Measurements from ENCODE around the gene CYP17A1. TPM values are rescaled to one million over a fixed set of nuclear protein-coding genes. Genes with fewer than 3 reads are reported as not detected.

CYP17A1 gene
- total RNA-seq, 1 donor from 2014 or later: 0.54 TPM

DNA sequence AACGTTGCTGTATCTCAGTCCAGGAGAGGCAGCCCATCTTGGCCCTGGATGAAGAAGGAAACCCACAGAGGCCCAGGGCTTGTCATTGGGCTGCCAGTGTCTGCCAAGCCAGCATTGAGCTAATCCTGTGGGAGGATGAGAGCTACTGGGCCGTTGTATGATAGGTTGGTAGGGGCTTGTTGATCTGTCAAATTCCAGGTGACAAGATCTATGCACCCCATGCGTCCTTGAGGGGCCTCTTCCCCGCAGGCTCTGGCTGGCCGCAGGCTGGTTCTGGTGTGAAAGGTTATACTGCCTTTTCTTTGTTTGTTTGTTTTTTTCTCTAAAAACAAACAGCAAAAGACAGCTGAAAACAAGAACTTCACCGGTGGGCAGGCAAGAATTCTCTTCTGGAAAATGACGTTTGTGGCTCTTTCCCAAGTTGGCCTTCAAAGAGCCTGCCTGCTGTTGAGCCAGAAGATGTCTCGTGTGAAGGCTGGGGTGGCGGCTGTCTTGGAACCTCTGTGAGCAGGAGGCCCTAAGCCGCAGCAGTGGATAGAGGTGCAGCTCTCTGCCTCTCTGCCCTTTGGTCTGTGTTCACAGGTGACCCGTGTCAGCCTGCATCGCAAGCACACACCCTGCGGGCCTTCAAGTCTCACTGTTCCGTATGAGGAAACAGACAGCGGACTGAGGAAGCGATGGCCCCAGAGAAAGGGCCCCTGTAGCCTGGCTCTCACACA is 23.3 kb downstream of the CYP17A1 start:
- Mint-ChIP-seq H3K27ac (no peak overlapping the region), H3K4me1 (peaks cover 19% of the 10 kb centered on the region), H3K4me3 (no peak overlapping the region), H3K36me3 (peaks cover 31% of the 10 kb centered on the region), H3K27me3 (ENCODE audit: low read depth) (no peaks in the 10 kb centered on the region), H3K9me3 (no peaks in the 10 kb centered on the region)
- TF ChIP-seq, protein P1, sequence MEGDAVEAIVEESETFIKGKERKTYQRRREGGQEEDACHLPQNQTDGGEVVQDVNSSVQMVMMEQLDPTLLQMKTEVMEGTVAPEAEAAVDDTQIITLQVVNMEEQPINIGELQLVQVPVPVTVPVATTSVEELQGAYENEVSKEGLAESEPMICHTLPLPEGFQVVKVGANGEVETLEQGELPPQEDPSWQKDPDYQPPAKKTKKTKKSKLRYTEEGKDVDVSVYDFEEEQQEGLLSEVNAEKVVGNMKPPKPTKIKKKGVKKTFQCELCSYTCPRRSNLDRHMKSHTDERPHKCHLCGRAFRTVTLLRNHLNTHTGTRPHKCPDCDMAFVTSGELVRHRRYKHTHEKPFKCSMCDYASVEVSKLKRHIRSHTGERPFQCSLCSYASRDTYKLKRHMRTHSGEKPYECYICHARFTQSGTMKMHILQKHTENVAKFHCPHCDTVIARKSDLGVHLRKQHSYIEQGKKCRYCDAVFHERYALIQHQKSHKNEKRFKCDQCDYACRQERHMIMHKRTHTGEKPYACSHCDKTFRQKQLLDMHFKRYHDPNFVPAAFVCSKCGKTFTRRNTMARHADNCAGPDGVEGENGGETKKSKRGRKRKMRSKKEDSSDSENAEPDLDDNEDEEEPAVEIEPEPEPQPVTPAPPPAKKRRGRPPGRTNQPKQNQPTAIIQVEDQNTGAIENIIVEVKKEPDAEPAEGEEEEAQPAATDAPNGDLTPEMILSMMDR (IDR thresholded peaks at IDR 0.05; ENCODE audit: unreplicated experiment): no peak
- DNase-seq (ENCODE audit: low spot score in 2 of 2, unreplicated experiment in 2 of 2): no peak

DNA sequence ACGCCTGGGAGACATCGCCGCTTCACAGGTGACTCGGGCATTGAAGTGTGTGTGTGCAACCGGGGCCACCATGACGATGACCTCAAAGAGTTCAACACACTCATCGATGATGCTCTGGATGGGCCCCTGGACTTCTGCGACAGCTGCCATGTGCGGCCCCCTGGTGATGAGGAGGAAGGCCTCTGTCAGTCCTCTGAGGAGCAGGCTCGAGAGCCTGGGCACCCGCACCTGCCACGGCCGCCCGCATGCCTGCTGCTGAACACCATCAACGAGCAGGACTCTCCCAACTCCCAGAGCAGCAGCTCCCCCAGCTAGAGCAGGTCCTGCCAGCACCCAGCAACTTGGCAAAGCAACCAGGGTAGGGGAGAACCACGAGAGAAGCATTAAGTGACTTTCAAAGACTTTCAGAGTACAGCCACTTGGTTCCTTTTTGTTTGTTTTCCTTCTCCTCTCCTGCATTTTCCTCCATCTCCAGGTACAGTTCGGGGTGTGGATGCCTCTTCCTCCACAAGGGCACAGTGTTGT is 24.1 kb downstream of the CYP17A1 start:
- peaks cover 34% of the 10 kb centered on the region for H3K36me3 Mint-ChIP-seq
- H3K9me3 Mint-ChIP-seq: no peaks in the 10 kb centered on the region
- DNase-seq (ENCODE audit: low spot score in 2 of 2, unreplicated experiment in 2 of 2): no peak
- no peaks in the 10 kb centered on the region for H3K27me3 Mint-ChIP-seq (ENCODE audit: low read depth)
- H3K27ac Mint-ChIP-seq: no peak overlapping the region
- peaks cover 24% of the 10 kb centered on the region for H3K4me1 Mint-ChIP-seq
- H3K4me3 Mint-ChIP-seq: no peak overlapping the region
- TF ChIP-seq, protein P1 (IDR thresholded peaks at IDR 0.05; ENCODE audit: unreplicated experiment): no peak

DNA sequence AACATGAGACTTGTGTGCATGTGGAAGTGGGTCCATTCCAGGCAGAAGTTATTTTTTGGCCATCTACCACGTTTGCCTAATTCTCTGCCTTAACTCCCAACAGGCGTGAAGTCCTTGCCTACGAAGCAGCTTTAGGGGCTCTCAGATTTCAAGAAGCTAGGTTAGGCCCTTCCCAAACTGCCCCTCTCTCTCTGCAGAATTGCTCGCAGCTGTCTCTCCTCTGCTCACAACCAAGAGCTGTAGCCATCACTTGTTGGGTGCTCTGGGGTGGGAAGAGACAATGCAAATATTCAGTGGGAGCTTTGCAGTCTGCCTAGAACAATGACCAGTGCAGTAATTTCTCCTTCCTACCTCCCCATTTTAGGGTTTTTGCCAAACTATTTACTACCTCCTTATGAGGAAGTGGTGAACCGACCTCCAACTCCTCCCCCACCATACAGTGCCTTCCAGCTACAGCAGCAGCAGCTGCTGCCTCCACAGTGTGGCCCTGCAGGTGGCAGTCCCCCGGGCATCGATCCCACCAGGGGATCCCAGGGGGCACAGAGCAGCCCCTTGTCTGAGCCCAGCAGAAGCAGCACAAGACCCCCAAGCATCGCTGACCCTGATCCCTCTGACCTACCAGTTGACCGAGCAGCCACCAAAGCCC is 24.9 kb downstream of the CYP17A1 start:
- no peaks in the 10 kb centered on the region for H3K27me3 Mint-ChIP-seq (ENCODE audit: low read depth)
- TF ChIP-seq, protein P1 (IDR thresholded peaks at IDR 0.05; ENCODE audit: unreplicated experiment): no peak
- DNase-seq (ENCODE audit: low spot score in 2 of 2, unreplicated experiment in 2 of 2): no peak
- no peak overlapping the region for H3K4me3 Mint-ChIP-seq
- no peaks in the 10 kb centered on the region for H3K9me3 Mint-ChIP-seq
- no peak overlapping the region for H3K27ac Mint-ChIP-seq
- H3K36me3 Mint-ChIP-seq: peaks cover 34% of the 10 kb centered on the region
- peaks cover 24% of the 10 kb centered on the region for H3K4me1 Mint-ChIP-seq

DNA sequence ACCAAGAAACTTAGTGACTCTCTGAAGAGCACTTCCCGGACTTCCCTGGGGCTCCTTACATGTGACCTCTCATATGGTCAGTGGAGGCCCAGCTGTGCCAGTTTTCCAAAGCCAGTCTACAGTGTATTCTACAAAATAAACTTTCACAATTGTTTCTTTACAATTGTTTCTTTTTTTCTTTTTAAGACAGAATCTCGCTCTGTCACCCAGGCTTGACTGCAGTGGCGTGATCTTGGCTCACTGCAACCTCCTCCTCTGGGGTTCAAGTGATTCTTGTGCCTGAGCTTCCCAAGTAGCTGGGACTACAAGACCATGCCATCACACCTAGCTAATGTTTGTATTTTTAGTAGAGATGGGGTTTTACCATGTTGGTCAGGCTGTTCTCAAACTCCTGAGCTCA is 25.9 kb downstream of the CYP17A1 start:
- Mint-ChIP-seq H3K4me3 (no peak overlapping the region), H3K36me3 (peaks cover 39% of the 10 kb centered on the region), H3K9me3 (no peaks in the 10 kb centered on the region), H3K27me3 (ENCODE audit: low read depth) (no peaks in the 10 kb centered on the region), H3K4me1 (peaks cover 29% of the 10 kb centered on the region), H3K27ac (no peak overlapping the region)
- DNase-seq (ENCODE audit: low spot score in 2 of 2, unreplicated experiment in 2 of 2): no peak
- TF ChIP-seq, protein P1 (IDR thresholded peaks at IDR 0.05; ENCODE audit: unreplicated experiment): no peak

DNA sequence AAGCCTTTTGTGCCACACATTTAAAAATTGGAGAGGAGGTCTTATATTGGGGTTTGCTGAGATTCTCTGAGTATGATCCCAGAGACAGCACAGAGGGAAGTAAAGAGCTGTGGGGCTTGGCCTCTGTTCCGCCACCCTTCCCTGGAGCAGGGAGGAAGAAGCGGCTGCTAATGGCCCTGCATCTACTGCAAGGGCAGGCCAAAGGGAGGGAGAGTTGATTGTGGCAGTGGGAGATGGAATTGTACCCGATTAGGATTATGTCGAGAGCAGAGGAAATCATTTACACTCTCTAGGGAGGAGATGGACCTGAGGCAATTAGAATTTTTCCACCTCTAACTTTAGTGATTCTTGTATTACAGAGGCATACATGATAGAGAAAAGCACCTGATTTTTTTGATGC is 28.8 kb downstream of the CYP17A1 start:
- no peak for DNase-seq (ENCODE audit: low spot score in 2 of 2, unreplicated experiment in 2 of 2)
- no peaks in the 10 kb centered on the region for H3K27me3 Mint-ChIP-seq (ENCODE audit: low read depth)
- peaks cover 25% of the 10 kb centered on the region for H3K4me1 Mint-ChIP-seq
- TF ChIP-seq, protein P1 (IDR thresholded peaks at IDR 0.05; ENCODE audit: unreplicated experiment): no peak
- peaks cover 5% of the 10 kb centered on the region for H3K9me3 Mint-ChIP-seq
- H3K4me3 Mint-ChIP-seq: no peak overlapping the region
- peak overlapping the region; percentile 71 for H3K27ac Mint-ChIP-seq
- peaks cover 37% of the 10 kb centered on the region for H3K36me3 Mint-ChIP-seq

Measured in mesothelial cell of epicardium (in vitro differentiated cells).